ENCODE results near the gene WWOX. TPM values are rescaled to one million over a fixed set of nuclear protein-coding genes. Genes with fewer than 3 reads are reported as not detected.

The WWOX gene
- total and polyA plus RNA-seq, 2 of the 4 experiments (the other 2 are of a cell fraction) = 2.7 to 5.4 TPM

- ChIA-PET CTCF (no interaction called here), POLR2A (ENCODE audit: unreplicated experiment) (no interaction called here)
- no peak overlapping the region for H4K8ac ChIP-seq (ENCODE audit: low read depth in 2 of 2, low read length in 2 of 2)
- H3K36me3 ChIP-seq (ENCODE audit: control insufficient read depth, insufficient read depth, low read length) = no peaks in the 10 kb centered on the region
- no peak overlapping the region for H4K5ac ChIP-seq (ENCODE audit: low read depth, low read length)
- H3K9me1 ChIP-seq (ENCODE audit: insufficient read depth, low read length) = no peaks in the 10 kb centered on the region
- dilution Hi-C loops (cut with HindIII; ENCODE audit: low sequenced_read_pairs, unreplicated experiment) = no loop called here
- H2BK20ac ChIP-seq (ENCODE audit: low read depth, low read length) = no peak overlapping the region
- H3K27me3 ChIP-seq (ENCODE audit: control insufficient read depth, insufficient read depth, low read length) = peaks cover 3% of the 10 kb centered on the region; the same call in 1 of the 2 replicates
- ATAC-seq (ENCODE audit: low read depth) (no peak), DNase-seq (no peak)
- TF ChIP-seq POLR2A (IDR thresholded peaks at IDR 0.05; ENCODE audit: low read depth, low read length) (no peak), RAD21 (IDR thresholded peaks at IDR 0.05; ENCODE audit: low read length) (no peak), BHLHE40 (IDR thresholded peaks at IDR 0.05; ENCODE audit: low read depth, low read length) (no peak), SMC3 (IDR thresholded peaks at IDR 0.05; ENCODE audit: low read depth, low read length) (no peak)
- no peaks in the 10 kb centered on the region for H3K79me1 ChIP-seq (ENCODE audit: low read depth in 1 of 2, low read length in 2 of 2)
- H4K91ac ChIP-seq (ENCODE audit: insufficient read depth, low read depth, low read length) = no peak overlapping the region
- no peak overlapping the region for H2AFZ ChIP-seq (replicated peaks; ENCODE audit: low read length, poor library complexity)
- H3K4me2 ChIP-seq (ENCODE audit: low read depth, low read length) = no peak overlapping the region
- intact Hi-C loops (cut with micrococcal nuclease) = no loop called here
- H3K4me1 ChIP-seq (ENCODE audit: control insufficient read depth, insufficient read depth, low read length) = no peaks in the 10 kb centered on the region
- no peaks in the 10 kb centered on the region for H3K9me3 ChIP-seq (ENCODE audit: control insufficient read depth, insufficient read depth, low read length)
- H3K9ac ChIP-seq (ENCODE audit: low read depth, low read length) = no peak overlapping the region
- H4K20me1 ChIP-seq (ENCODE audit: insufficient read depth, low read length) = no peaks in the 10 kb centered on the region
- no peak overlapping the region for H2BK120ac ChIP-seq (ENCODE audit: low read depth, low read length)
- no peak overlapping the region for H3K4ac ChIP-seq (ENCODE audit: low read depth, low read length)
- BruUV-seq (replicated peaks) = no TSS peak
- H2BK15ac ChIP-seq (ENCODE audit: low read depth, low read length) = no peak overlapping the region
- no peak overlapping the region for H3K18ac ChIP-seq (ENCODE audit: low read depth, low read length)
- no peak overlapping the region for H2BK5ac ChIP-seq (ENCODE audit: low read depth, low read length, poor library complexity, severe bottlenecking)
- H2AK9ac ChIP-seq (replicated peaks; ENCODE audit: low read depth, low read length, poor library complexity) = no peak overlapping the region
- H3K56ac ChIP-seq (ENCODE audit: extremely low read depth, insufficient read depth, low read length) = no peak overlapping the region
- H3K4me3 ChIP-seq (ENCODE audit: insufficient read depth, low read depth, low read length) = no peak overlapping the region
- H3K23ac ChIP-seq (ENCODE audit: low read depth, low read length) = no peak overlapping the region
- no peak overlapping the region for H2AK5ac ChIP-seq (ENCODE audit: low read depth, low read length)
- in situ Hi-C loops (cut with MboI; ENCODE audit: low sequenced_read_pairs) = no loop called here
- no peak overlapping the region for H3K27ac ChIP-seq (ENCODE audit: insufficient read depth, low read length)
- WGBS, 2 experiments (ENCODE audit: extremely low coverage in 2 of 2, insufficient read length in 1 of 2) = 80% methylated on average over 1 of the region's 3 CpGs; no CpG with 5 or more reads in 1 of the 2 experiments
- H3K14ac ChIP-seq (replicated peaks; ENCODE audit: low read depth, low read length) = no peak overlapping the region
Observed at GRCh38 chr16:78094166-78094565, 5.3 kb upstream of the WWOX start.
